ENCODE data around the gene JAGN1. TPM values are rescaled to one million over a fixed set of nuclear protein-coding genes. Genes with fewer than 3 reads are reported as not detected.

The JAGN1 gene
- total and polyA plus RNA-seq, 2 donors (not counting 1 experiment from before 2014, with no cell fraction given), result 20.3 to 25.7 TPM

GRCh38 chr3:9867106-9867505, 23.3 kb upstream of the JAGN1 start:
- Histone ChIP-seq H3K79me2 (ENCODE audit: control insufficient read depth, insufficient read depth, low read length) (no peaks in the 10 kb centered on the region), H3K27ac (ENCODE audit: low read length in 2 of 2) (no peak overlapping the region), H4K20me1 (ENCODE audit: control insufficient read depth, insufficient read depth, low read length, poor library complexity, severe bottlenecking) (no peaks in the 10 kb centered on the region), H3K4me3 (ENCODE audit: control extremely low read depth in 1 of 5, extremely low read depth in 1 of 5, insufficient read depth in 1 of 5, low read depth in 2 of 5, low read length in 4 of 5) (no peak overlapping the region), H3K9me3 (ENCODE audit: control extremely low read depth in 1 of 3, control insufficient read depth in 2 of 3, insufficient read depth in 1 of 3, low read length in 2 of 3) (no peaks in the 10 kb centered on the region), H3K27me3 (replicated peaks in 1 of 4; ENCODE audit: control extremely low read depth in 1 of 4, control insufficient read depth in 3 of 4, insufficient read depth in 4 of 4, low read length in 3 of 4) (peaks cover 0 to 12% (median 4%) of the 10 kb centered on the region in 4 experiments), H3K36me3 (replicated peaks in 1 of 2; ENCODE audit: control extremely low read depth in 1 of 2, control insufficient read depth in 1 of 2, extremely low read depth in 1 of 2, insufficient read depth in 2 of 2, low read length in 1 of 2) (no peaks in the 10 kb centered on the region), H2AFZ (ENCODE audit: insufficient read depth, low read depth, low read length, poor library complexity, severe bottlenecking) (no peak overlapping the region), H3K4me2 (replicated peaks; ENCODE audit: low read depth, low read length, poor library complexity, severe bottlenecking) (no peak overlapping the region), H3K4me1 (ENCODE audit: control insufficient read depth in 2 of 2, insufficient read depth in 2 of 2, low read length in 2 of 2) (peaks cover 6 to 8% of the 10 kb centered on the region in 2 donors), H3K9ac (ENCODE audit: low read length) (no peak overlapping the region)
- ChIA-PET POLR2A (no interaction called here), CTCF (no interaction called here)
- no peak overlapping the region for H3K27ac Mint-ChIP-seq
- DNase-seq (no peak), ATAC-seq (ENCODE audit: low read depth) (no peak)
- TF ChIP-seq EZH2 (IDR thresholded peaks at IDR 0.05; ENCODE audit: borderline replicate concordance, insufficient read depth, low read depth, low read length, poor library complexity, severe bottlenecking), result no peak
- TF ChIP-seq CTCF (IDR thresholded peaks at IDR 0.05), result no peak
- H3K9me3 Mint-ChIP-seq (ENCODE audit: insufficient read depth), result no peaks in the 10 kb centered on the region
- WGBS (ENCODE audit: insufficient coverage), result 88% methylated on average over 10 of the region's 12 CpGs
- H3K4me1 Mint-ChIP-seq, result no peaks in the 10 kb centered on the region
- H3K27me3 Mint-ChIP-seq, result peaks cover 1% of the 10 kb centered on the region
- intact Hi-C loops (cut with micrococcal nuclease), result no loop called here
- H3K4me3 Mint-ChIP-seq, result no peak overlapping the region

- Mint-ChIP-seq H3K27me3 (no peaks in the 10 kb centered on the region), H3K4me1 (no peaks in the 10 kb centered on the region), H3K4me3 (no peak overlapping the region), H3K27ac (no peak overlapping the region), H3K9me3 (ENCODE audit: insufficient read depth) (no peaks in the 10 kb centered on the region)
- POLR2A ChIA-PET, result no interaction called here
- H4K20me1 ChIP-seq (ENCODE audit: control insufficient read depth, insufficient read depth, low read length, poor library complexity, severe bottlenecking), result no peaks in the 10 kb centered on the region
- WGBS (ENCODE audit: insufficient coverage), result 92% methylated on average over 3 of the region's 5 CpGs
- no peak for TF ChIP-seq CTCF (IDR thresholded peaks at IDR 0.05)
- TF ChIP-seq EZH2 (IDR thresholded peaks at IDR 0.05; ENCODE audit: borderline replicate concordance, insufficient read depth, low read depth, low read length, poor library complexity, severe bottlenecking), result no peak
- H3K4me3 ChIP-seq (ENCODE audit: control extremely low read depth in 1 of 5, extremely low read depth in 1 of 5, insufficient read depth in 1 of 5, low read depth in 2 of 5, low read length in 4 of 5), result no peak overlapping the region
- no peaks in the 10 kb centered on the region for H3K9me3 ChIP-seq (ENCODE audit: control extremely low read depth in 1 of 3, control insufficient read depth in 2 of 3, insufficient read depth in 1 of 3, low read length in 2 of 3)
- intact Hi-C loops (cut with micrococcal nuclease), result no loop called here
- no peak for ATAC-seq (ENCODE audit: low read depth)
- DNase-seq, result no peak
- H3K4me2 ChIP-seq (replicated peaks; ENCODE audit: low read depth, low read length, poor library complexity, severe bottlenecking), result no peak overlapping the region
- H3K79me2 ChIP-seq (ENCODE audit: control insufficient read depth, insufficient read depth, low read length), result no peaks in the 10 kb centered on the region
- H3K27me3 ChIP-seq (replicated peaks in 1 of 4; ENCODE audit: control extremely low read depth in 1 of 4, control insufficient read depth in 3 of 4, insufficient read depth in 4 of 4, low read length in 3 of 4), result no peaks in the 10 kb centered on the region
- no peak overlapping the region for H3K27ac ChIP-seq (ENCODE audit: low read length in 2 of 2)
- no peak overlapping the region for H2AFZ ChIP-seq (ENCODE audit: insufficient read depth, low read depth, low read length, poor library complexity, severe bottlenecking)
- no peak overlapping the region for H3K9ac ChIP-seq (ENCODE audit: low read length)
- CTCF ChIA-PET, result no interaction called here
- no peaks in the 10 kb centered on the region for H3K4me1 ChIP-seq (ENCODE audit: control insufficient read depth in 2 of 2, insufficient read depth in 2 of 2, low read length in 2 of 2)
- H3K36me3 ChIP-seq (replicated peaks in 1 of 2; ENCODE audit: control extremely low read depth in 1 of 2, control insufficient read depth in 1 of 2, extremely low read depth in 1 of 2, insufficient read depth in 2 of 2, low read length in 1 of 2), result no peaks in the 10 kb centered on the region
Observed at GRCh38 chr3:9869955-9870354, 20.5 kb upstream of the JAGN1 start.

Data from B cell (primary cell).